Measurements from ENCODE around the gene CCDC194. TPM values are rescaled to one million over a fixed set of nuclear protein-coding genes. Genes with fewer than 3 reads are reported as not detected.

Gene CCDC194, protein sequence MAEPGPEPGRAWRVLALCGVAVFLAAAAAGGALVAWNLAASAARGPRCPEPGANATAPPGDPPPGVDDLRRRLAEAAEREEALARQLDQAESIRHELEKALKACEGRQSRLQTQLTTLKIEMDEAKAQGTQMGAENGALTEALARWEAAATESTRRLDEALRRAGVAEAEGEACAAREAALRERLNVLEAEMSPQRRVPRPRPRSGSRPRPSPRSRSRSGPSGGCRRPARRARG
- total RNA-seq, result 0.09 and 0.28 TPM in 2 replicates

GRCh38 chr19:17393914-17394313, at the start of gene CCDC194:
Gene CCDC194 (minus strand): TSS chr19:17394196. CDS start chr19:17394158, 38 bp downstream.

DNA sequence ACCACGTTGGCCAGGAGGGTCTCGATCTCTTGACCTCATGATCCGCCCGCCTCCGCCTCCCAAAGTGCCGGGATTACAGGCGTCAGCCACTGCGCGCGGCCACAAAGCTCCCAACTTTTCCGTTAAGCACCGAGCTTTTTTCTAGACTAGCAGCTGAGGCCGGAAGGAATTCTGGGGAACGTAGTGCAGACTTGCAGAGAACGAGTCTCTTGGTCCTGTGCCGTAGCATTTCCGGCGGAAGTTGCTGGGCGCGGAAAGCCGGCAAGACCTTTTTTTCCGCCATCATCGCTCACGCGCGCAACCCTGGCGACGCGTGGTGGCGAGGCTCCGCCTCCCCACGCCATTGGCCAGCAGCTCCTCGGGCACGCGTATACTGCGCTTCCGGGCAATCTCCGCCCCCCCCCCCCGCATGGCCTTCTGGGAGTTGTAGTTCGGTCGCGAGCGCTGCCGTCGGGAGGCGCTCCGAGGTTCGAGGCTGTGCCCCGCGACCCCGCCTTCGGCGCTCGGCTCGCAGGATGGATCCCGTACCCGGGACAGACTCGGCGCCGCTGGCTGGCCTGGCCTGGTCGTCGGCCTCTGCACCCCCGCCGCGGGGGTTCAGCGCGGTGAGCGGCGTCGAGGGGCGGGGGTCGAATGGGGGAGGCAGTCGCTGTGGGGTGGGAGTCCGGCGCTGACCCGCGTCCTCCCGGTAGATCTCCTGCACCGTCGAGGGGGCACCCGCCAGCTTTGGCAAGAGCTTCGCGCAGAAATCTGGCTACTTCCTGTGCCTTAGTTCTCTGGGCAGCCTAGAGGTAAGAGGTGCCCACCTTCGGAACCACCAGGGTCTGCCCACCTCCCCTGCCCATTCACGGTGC, 25.9 kb upstream of the CCDC194 start, which contains the start of gene MVB12A:
MVB12A (plus strand) TSS at position 427 of the 854 bp plus-strand sequence; CDS start at position 516, 89 bp downstream.

DNA sequence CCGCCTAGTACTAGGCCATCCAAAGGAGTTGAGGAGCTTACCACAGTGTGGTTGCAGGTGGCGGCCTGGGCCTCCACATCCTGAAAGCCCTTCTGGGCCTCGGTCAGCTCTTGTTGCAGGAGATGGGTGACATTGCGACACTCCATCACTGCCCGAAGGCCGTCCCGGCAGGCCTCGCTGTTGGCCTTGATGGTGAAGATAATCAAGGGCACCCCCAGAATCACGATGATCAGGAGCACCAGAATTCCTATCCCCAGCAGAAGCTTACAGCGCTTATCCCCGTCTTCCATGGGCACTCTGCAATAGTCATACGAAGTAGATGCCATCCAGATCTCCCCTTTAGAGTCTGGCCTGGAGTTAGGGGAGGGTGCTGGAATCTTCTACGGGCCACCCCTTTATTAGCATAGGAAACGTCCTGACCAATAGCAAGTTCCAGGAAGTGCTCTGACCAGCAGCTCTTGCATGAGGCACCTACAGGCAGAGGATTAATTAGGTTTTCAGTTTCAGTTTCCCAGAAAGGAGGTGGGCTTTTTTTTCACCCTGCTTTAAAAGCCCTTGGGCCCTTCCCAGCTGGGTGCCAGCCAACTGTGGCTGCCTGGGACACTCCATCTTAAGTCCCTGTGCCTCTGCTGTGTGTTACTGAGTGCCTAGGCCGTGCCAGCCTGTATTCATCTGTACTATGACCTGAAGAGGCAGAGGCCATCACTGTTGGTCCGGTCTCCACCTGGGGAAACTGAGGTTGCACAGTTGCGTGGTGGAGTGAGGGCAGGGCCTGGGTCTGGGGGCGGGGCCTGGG, 11.5 kb upstream of the CCDC194 start, which contains the start of gene BST2:
BST2 (minus strand) TSS at position 381 of the 796 bp plus-strand sequence; CDS start at position 326, 55 bp downstream.

DNA sequence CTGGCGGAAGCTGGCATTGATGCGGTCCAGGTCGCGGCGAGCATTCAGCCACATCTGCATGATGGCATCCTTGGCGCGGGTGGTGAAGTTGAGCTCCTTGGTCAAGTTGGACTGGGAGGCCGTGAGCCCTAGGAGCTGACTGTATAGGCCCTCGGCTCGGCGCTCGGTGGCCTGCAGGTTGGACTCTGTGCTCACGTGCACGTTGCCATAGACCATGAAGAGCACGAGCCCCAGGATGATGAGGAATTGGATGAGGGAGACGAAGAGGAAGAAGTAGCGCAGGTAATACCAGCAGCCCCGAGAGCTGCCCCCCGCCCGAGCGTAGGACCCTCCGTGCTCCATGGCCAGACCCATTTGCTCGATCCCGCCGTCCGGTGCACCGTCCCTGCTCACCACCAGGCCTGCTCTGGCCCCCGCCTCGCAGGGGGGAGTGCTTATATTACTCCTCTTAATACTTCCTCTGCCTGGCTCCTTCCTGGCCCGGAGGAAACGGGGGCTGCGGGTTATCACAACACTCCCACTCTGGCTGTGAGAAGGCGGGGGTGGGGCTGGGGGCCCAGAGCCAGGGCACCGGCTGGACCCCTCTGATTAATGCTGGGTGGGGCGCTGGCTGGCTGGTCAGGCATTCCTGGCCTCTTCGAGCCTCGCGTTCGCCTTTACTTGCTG, 16.9 kb downstream of the CCDC194 start, which contains the start of gene PLVAP:
PLVAP (minus strand) TSS at position 408 of the 666 bp plus-strand sequence; CDS start at position 354, 54 bp downstream.

Other genes with a start within 250 kb of the CCDC194 start
- 19.0 and 25.4 TPM in 2 replicates for gene USE1, start 178.8 kb downstream of the CCDC194 start, total RNA-seq
- gene OCEL1, start 168.0 kb downstream of the CCDC194 start, total RNA-seq, result 1.8 and 3.2 TPM in 2 replicates
- gene NR2F6, start 148.3 kb downstream of the CCDC194 start, total RNA-seq, result 31.5 and 46.8 TPM in 2 replicates
- gene USHBP1, start 129.5 kb downstream of the CCDC194 start, total RNA-seq, result 11.4 and 12.0 TPM in 2 replicates
- 113 and 123 TPM in 2 replicates for gene BABAM1, start 126.8 kb downstream of the CCDC194 start, total RNA-seq
- 0.81 and 1.3 TPM in 2 replicates for gene ANKLE1, start 112.3 kb downstream of the CCDC194 start, total RNA-seq
- gene ABHD8, start 90.8 kb downstream of the CCDC194 start, total RNA-seq, result 6.3 and 7.2 TPM in 2 replicates
- gene MRPL34, start 88.3 kb downstream of the CCDC194 start, total RNA-seq, result 27.8 and 39.0 TPM in 2 replicates
- 25.6 and 30.5 TPM in 2 replicates for gene DDA1, start 84.6 kb downstream of the CCDC194 start, total RNA-seq
- 2.4 and 4.0 TPM in 2 replicates for gene ANO8, start 59.3 kb downstream of the CCDC194 start, total RNA-seq
- 9.7 and 12.7 TPM in 2 replicates for gene GTPBP3, start 56.6 kb downstream of the CCDC194 start, total RNA-seq
- 0.75 and 2.2 TPM in 2 replicates for gene PLVAP, start 16.9 kb downstream of the CCDC194 start, total RNA-seq
- gene BST2, start 11.4 kb upstream of the CCDC194 start, total RNA-seq, result 107 and 110 TPM in 2 replicates
- 31.3 and 31.4 TPM in 2 replicates for gene MVB12A, start 25.9 kb upstream of the CCDC194 start, total RNA-seq
- gene TMEM221, start 54.5 kb upstream of the CCDC194 start, total RNA-seq, result under 0.01 and 0.09 TPM in 2 replicates
- not detected in 2 replicates for gene NXNL1, start 66.7 kb upstream of the CCDC194 start, total RNA-seq
- 12.4 and 16.7 TPM in 2 replicates for gene SLC27A1, start 76.3 kb upstream of the CCDC194 start, total RNA-seq
- 44.8 and 53.8 TPM in 2 replicates for gene PGLS, start 117.5 kb upstream of the CCDC194 start, total RNA-seq
- gene COLGALT1, start 161.5 kb upstream of the CCDC194 start, total RNA-seq, result 97.3 and 120 TPM in 2 replicates